HG03060 (cell line): ENCODE measurements around the gene ATP5F1A.
"Not testable (repeated sequence)": the region's sequence is repeated elsewhere in the genome, so short reads cannot be mapped to it uniquely, and the experiment has no call there.

Experiments used
- ATAC-seq: cut with Tn5 transposase; IDR thresholded peaks from one replicate; pipeline ENCODE4 v1.9.1; 2021; ENCODE audit warnings: low read depth, moderate number of reproducible peaks; ENCODE audit not compliant: unreplicated experiment

The ATP5F1A gene

GRCh38 chr18:46048641-46049040 lies 49.5 kb downstream of the ATP5F1A start:
- no peak for ATAC-seq

DNA sequence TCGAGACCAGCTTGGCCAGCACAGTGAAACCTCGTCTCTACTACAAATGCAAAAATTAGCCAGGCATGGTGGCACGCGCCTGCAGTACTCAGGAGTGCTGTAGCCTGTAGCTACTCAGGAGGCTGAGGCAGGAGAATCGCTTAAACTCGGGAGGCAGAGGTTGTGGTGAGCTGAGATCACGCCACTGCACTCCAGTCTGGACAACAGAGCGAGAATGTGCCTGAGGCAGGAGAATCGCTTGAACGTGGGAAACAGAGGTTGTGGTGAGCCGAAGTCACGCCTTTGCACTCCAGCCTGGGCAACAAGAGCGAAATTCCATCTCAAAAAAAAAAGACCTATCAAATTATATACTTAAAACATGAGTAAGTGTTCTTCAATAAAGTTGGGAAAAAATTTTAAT lies 50.7 kb downstream of the ATP5F1A start:
- ATAC-seq = not testable (repeated sequence)

DNA sequence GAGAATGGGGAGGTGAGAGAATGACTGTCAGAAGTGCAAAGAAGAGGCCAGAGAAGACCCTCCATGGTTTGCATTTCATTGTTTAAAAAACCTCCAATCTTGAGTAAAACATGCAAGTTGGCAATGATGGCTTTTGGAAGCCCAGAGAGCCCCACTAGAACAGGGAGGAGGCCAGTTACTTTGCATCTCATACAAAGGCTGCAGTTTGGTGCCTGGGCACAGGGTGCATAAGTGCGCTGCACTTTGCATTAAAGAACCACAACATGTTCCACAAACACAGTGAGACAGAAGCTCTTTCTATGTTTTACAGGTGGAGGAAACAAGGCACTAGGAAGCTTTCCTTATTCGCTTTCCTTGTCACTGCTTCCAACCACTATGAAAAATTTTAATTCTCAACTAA lies 51.4 kb downstream of the ATP5F1A start:
- no peak for ATAC-seq

GRCh38 chr18:46046126-46046525 lies 52.0 kb downstream of the ATP5F1A start:
- ATAC-seq = no peak

- no peak for ATAC-seq
Measured at GRCh38 chr18:46042571-46043123, 55.4 kb downstream of the ATP5F1A start.

DNA sequence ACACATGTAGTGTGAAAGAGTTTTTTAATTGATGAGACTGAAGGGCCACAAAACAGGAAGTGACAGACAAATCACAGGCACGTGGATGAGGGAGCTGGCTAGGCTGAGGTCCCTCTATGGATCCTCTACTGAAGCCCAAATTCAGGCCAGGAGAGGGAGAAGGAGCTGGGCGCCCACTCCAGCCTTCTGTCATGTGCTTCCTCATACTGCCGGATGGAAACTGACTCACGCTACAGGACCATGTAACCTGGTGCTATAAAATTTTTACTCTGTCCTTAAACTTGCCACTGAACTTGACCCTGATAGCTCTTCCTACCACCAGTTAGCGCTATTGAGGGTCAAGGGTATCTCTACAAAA lies 57.4 kb downstream of the ATP5F1A start:
- no peak for ATAC-seq

DNA sequence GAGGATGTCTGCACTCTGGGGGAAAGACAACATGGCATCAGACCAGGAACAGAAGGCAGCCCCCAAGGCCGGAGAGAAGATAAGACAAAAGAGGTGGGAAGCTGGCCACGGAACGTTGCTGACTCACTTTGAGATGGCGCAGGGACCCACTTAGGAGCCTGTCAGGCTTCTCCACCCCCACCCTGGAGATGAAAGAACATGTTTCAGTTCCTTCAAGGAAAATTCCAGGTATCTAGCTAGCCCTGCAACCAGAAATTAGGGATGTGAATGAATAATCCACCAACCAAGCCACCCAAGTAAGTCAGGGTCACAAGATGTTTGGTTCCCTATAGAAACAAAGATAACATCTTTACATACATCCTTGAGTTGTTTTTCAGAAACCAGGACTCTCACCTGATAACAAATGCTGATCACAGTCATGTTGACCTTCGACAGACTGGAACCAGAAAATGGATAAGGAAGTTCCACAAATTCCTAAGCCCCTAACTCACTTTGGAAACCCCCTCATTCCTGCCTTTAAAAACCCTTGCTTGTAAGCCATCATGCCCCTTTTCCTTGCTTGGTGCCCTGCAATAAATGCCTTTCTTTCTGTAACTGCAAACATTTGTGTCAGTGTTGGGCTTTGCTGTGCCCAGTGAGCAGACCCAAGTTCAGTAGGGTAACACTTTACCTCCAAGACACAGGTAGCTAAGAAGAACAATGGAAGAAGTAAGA lies 57.9 kb downstream of the ATP5F1A start:
- ATAC-seq = no peak

DNA sequence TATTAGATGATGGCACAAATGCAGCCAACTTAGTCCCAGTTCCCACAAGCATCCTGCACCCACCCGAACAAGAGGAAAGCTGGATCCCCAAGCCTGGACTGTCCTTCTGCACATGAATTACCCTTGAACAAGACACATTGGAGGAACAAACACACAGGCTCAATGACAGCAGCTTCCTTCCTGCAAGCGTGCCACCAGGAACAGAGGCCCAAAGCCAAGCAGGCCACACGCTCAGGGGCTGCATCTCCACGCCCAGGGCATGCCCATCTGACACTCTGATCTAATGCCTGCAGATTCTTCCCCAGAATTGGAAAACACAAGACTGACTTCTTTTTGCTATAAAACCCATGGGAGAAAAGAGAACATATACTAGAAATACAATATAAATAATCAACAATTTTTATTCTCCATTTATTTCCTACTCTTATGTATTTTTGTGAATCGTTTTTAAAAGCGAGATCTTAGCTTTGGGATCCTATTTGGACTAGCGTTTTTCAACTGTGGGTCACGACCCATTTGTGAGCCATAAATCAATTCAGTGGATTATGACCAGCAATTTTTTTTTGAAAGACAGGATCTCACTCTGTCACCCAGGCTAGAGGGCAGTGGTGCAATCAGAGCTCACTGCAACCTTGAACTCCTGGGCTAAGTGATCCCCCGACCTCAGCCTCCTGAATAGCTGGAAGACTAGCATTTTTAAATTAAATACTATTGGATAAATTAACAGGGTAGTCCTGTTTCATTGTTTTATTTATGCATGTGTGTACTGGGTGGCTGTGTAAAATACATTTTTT lies 60.4 kb downstream of the ATP5F1A start:
- no peak for ATAC-seq

DNA sequence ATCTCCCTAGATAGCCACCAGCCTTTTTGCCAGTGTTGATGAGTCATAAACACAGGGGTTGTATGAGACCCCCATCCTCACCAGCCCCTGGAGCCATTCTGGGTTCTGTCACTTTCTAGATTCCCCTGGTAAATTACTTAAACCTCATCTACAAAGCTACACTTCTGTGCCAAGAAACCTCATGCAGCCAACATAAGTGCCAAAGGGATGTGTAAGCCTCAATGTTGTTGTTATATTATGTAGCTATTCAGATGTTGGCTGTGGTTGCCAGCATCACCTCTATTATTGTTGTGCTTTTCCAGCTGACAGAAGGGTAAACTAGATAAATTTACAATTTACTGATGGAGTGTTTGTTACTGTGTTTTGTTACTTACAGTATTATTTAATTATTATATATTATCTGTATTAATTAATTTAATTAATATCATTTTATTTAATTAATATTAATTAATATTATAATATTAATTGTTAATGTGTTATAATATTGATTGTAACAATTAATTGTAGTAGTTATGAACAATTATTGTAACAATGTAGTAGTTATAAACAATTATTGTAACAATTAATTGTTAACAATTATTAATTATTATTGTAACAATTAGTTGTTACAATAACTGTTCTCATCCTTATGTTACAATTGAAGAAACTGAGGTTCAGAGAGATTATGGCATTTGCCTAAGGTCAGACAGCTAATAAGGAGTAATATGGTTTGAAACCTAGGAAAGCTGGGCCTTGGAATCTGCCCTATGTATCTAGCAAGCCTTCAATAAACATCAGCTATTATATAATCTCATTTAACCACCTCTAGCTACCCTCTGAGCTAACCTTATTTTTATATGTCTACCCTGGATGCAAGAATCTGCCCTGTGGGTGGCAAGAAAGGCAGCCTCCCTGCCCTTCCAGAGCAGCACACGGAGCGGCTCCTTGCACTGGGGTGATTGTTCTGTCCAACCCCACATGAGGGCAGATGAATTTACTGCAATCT lies 62.1 kb downstream of the ATP5F1A start:
- ATAC-seq = no peak

GRCh38 chr18:46034230-46034629 lies 63.9 kb downstream of the ATP5F1A start:
- ATAC-seq = no peak

GRCh38 chr18:46031741-46032140 lies 66.4 kb downstream of the ATP5F1A start:
- no peak for ATAC-seq
